Stimulated activated CD4-positive, alpha-beta T cell treated with anti-CD3 and anti-CD28 coated beads, Interleukin-4, amount 100 ng/mL, for 24 hours (primary cell): Measurements from ENCODE around the gene RC3H1.
A peak's percentile ranks its signal among the peaks of the same experiment; 100 is the strongest.
"Not testable (repeated sequence)": the region's sequence is repeated elsewhere in the genome, so short reads cannot be mapped to it uniquely, and the experiment has no call there.

Experiments used
- DNase-seq: peaks from one replicate; pipeline ENCODE4 v3.0.0-alpha.2; 2020

The RC3H1 gene

GRCh38 chr1:174022080-174022975 lies at the start of gene RC3H1:
RC3H1 (minus strand) TSS chr1:174022357; CDS start chr1:173992985, 29,372 bp downstream.
- DNase-seq, result peak; percentile 87

- no peak for DNase-seq
These were observed 48.5 kb upstream of the RC3H1 start for GRCh38 chr1:174070614-174071013.

- no peak for DNase-seq
These were observed 45.8 kb upstream of the RC3H1 start for GRCh38 chr1:174068000-174068399.

GRCh38 chr1:174060090-174060489 lies 37.9 kb upstream of the RC3H1 start:
- no peak for DNase-seq

GRCh38 chr1:174058624-174059023 lies 36.5 kb upstream of the RC3H1 start:
- no peak for DNase-seq

- not testable (repeated sequence) for DNase-seq
These were observed 34.5 kb upstream of the RC3H1 start for GRCh38 chr1:174056609-174057008.

GRCh38 chr1:174055797-174056196 lies 33.6 kb upstream of the RC3H1 start:
- DNase-seq, result not testable (repeated sequence)

GRCh38 chr1:174053826-174054225 lies 31.7 kb upstream of the RC3H1 start:
- DNase-seq, result no peak

- no peak for DNase-seq
These were observed 30.5 kb upstream of the RC3H1 start for GRCh38 chr1:174052621-174053020.

GRCh38 chr1:174051956-174052355 lies 29.8 kb upstream of the RC3H1 start:
- DNase-seq, result no peak

GRCh38 chr1:174049514-174049913 lies 27.4 kb upstream of the RC3H1 start:
- DNase-seq, result no peak

GRCh38 chr1:174044418-174045222 lies 22.5 kb upstream of the RC3H1 start:
- no peak for DNase-seq

- not testable (repeated sequence) for DNase-seq
These were observed 20.4 kb upstream of the RC3H1 start for GRCh38 chr1:174042509-174042908.

- DNase-seq, result no peak
These were observed 19.2 kb upstream of the RC3H1 start for GRCh38 chr1:174041369-174041768.

GRCh38 chr1:174040387-174040786 lies 18.2 kb upstream of the RC3H1 start:
- no peak for DNase-seq

GRCh38 chr1:174039027-174039426 lies 16.9 kb upstream of the RC3H1 start:
- DNase-seq, result no peak

GRCh38 chr1:174036798-174037197 lies 14.6 kb upstream of the RC3H1 start:
- DNase-seq, result no peak

GRCh38 chr1:174036204-174036603 lies 14.0 kb upstream of the RC3H1 start:
- DNase-seq, result no peak

- DNase-seq, result no peak
These were observed 10.6 kb upstream of the RC3H1 start for GRCh38 chr1:174032671-174033222.

- no peak for DNase-seq
These were observed 8.9 kb upstream of the RC3H1 start for GRCh38 chr1:174031099-174031498.

- DNase-seq, result no peak
These were observed 6.3 kb upstream of the RC3H1 start for GRCh38 chr1:174028495-174028894.

- no peak for DNase-seq
These were observed 1.3 kb upstream of the RC3H1 start for GRCh38 chr1:174023440-174023839.

- DNase-seq, result no peak
These were observed 770 bp upstream of the RC3H1 start for GRCh38 chr1:174022976-174023277.

- peak; percentile 26 for DNase-seq
These were observed 522 bp downstream of the RC3H1 start for GRCh38 chr1:174021591-174022079.
